ENCODE measurements around the gene ENOX1.

Gene ENOX1

DNA sequence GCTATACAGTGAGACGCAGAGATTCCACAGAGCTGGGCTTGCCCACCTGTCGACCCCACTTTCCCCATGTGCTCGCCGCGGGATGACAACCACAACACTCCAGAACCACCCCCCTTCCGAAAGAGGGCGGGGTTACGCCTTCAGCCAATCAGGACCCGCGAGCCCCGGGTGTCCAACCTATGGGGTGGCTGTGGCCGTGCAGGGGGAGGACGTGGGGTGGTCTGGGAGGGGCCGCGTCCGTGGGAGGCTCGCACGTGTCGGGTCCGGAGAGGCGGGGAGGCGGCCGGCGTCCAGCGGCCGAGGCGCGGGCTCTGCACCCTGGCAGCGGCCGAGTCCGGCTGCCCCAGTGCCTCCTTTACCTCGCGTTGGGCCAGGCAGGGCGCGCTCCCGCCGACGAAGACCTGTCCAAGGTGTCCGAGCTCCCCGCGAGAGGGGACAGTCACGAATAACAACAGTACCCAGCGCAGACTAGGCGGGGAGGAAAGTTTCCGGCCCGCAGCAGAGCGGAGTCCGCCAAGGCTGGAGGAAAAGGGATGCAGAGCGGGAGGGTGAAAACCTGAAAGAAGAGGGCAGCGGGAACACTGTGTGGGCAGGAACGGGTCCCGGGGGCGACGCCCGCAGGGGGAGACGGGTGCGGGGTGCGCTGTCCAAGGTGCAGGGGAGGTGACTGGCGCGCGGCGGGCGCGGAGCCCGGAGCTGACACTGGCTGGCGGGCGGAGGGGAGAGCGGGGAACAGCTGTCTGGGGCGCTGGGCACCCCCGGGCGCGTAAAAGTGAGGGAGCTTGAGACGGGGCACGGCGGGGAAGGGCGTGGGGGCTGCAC lies 911 bp downstream of the ENOX1 start:
- peak; percentile 92 for DNase-seq (ENCODE audit: low spot score)

DNA sequence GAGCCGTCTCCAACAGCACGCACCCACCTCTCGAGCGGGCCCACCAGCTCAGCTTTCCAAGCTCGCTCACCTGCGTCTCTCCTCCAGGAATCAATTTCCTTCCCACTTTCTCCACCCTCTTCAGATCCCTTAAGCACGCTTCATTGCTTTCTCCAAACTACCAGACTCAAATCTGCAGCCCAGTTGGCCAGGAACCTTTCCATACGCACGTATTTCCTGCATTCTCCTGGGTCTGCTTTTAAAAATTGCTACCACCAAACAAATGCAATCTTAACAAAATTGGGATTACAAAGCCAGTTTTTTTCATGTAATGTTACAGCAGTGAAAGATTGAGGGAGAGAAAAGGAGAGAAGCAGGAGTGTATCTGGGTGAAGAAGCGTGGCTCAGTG lies 1.5 kb downstream of the ENOX1 start:
- DNase-seq (ENCODE audit: low spot score) = no peak

DNA sequence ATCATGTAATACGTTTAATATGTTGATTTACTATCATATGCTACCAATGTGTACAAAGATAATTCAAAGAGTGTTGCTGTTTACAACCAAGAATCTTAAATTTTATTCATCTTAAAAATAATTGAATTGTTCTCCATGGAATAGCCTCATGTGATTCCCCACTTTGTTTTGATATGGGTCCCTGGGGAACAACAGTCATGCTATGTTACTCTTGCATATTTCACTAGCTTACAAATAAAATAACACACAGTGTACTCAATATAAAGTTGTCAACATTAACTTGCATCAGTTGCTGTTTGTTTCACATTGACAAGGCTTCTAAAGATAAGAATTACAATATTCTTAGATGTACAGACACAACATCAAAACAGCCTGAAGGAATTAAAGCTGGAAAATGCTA lies 2.3 kb downstream of the ENOX1 start:
- DNase-seq (ENCODE audit: low spot score) = no peak

DNA sequence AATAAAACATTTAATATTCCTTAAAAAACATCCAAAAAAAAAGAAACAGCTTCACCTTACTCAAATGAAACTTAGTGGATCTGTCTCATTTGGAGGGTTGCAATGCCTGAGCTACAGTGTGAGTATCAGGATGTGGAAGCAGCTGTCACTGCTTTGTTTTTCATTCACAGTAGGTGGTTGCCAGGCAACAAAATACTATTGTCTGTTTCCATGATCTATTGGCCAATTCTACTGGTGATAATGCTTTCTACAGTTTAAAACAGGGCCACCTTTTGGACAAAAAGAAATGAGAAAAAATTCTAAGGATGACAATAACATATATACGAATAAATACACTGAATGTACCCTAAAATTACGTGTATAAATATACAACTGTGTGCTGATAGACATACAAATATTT lies 3.0 kb downstream of the ENOX1 start:
- no peak for DNase-seq (ENCODE audit: low spot score)

DNA sequence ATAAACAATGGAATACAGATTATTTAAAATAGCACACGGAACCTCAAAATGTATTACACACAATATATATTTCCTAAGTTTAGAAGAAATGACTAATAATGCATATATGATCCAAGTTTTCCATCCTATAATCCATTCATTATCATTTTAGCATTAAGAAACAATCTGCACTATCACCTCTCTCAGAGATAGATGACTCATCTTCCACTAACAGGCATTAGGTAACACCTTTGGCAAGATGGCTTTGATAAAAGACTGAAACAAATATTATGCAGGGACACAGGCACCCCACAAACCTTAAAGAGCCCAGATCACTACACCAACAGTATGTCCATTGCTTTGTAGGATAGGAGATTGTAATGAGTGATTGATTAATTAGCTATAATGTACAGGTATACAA lies 4.1 kb downstream of the ENOX1 start:
- DNase-seq (ENCODE audit: low spot score) = no peak

DNA sequence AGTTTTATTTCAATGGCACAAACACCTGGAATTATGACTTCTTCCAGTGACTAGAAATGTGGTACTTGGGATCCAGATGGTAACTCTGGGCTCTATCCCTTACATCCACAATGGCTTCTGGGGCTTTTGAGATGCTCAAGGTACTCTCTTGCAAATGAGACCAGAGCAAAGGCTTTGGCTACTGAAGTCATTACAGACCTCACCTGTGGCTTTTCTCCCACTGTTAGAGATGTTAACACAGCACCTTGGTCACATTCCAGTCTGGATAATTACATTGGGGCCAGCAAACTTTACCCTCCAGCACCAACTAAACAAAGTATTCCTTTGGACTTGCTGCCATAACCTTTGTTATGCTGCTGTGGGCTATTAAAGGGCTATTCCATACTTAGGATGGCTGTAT lies 6.1 kb downstream of the ENOX1 start:
- DNase-seq (ENCODE audit: low spot score) = no peak

DNA sequence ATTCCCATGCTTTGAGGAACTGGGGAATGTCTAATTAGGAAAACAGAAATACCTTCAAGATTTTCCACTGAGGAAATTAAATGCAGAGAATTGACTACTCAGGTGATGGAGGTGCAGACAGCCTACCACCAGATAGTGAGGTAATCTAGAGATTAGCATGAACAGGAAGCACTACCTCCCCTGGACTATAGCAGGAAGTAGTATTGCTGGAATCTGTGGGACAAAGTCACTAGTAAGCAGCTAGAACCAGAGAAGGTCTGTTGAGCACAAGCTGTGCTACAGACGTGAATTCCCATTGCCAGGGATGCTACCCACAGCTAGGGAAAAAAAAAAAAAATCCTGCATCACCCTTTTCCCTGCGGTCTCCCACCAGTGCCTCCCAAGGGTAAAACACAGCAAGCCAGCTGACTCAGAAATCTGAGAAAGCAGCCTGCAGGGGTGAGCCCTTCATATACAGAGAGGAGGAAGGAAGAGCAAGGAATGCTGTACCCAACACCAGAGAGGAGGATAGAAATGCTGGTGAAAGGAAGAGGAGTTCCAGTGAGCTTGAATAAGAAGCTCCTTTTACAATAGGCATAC lies 10.2 kb downstream of the ENOX1 start:
- DNase-seq (ENCODE audit: low spot score) = no peak

DNA sequence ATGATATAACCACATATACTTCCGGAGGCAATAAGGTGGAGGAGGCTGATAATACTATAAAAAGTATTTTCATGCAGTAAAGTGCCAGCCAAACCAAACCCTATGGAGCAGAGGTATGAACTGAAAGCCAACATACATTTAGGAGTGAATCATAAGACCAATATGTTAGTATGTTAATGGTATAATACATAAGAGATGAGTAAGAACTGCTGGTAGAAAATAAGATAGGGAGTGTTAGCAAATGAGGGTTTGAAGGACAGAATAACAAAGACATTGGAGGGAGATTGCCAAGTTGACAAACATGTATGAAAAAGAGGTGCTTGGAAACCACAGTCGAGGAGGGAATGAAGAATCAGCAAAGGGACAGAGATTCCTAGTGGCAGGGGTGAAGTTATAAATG lies 10.8 kb downstream of the ENOX1 start:
- no peak for DNase-seq (ENCODE audit: low spot score)

DNA sequence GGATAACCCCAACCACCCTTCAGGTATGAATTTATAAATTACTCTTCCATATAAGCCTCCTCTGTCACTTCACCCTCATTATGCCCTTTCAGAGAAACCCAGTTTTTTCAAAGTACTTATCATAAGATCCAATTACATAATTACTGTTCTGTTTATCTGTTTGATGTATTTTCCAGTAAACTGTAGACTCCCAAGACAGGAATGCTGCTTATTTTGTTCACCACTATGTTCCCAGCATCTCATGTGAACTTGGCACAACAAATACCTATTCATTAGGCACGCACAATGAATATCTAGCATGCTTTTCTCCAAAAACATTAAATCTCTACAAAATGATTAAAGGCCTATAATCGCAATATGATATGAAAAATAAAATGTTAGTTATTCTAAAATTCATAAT lies 13.2 kb downstream of the ENOX1 start:
- no peak for DNase-seq (ENCODE audit: low spot score)

DNA sequence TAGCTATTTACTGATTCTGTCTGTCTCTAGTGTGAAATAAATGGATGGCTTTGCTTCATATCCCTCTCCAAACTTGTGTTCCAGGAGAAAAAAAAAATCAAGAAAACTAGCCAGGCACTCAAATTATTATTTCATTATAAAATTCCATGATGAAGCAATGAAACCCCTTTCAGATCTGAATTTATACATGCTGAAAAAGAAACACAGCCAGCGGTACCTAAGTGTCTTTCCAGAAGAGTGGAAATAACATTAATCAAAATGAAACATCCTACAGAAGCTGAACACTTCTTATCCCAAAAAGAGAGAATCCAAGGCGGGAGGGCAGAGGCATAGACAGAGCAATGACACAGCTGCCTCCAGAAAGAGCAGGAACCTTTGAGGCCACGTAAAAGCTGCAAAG lies 15.9 kb downstream of the ENOX1 start:
- DNase-seq (ENCODE audit: low spot score) = no peak

DNA sequence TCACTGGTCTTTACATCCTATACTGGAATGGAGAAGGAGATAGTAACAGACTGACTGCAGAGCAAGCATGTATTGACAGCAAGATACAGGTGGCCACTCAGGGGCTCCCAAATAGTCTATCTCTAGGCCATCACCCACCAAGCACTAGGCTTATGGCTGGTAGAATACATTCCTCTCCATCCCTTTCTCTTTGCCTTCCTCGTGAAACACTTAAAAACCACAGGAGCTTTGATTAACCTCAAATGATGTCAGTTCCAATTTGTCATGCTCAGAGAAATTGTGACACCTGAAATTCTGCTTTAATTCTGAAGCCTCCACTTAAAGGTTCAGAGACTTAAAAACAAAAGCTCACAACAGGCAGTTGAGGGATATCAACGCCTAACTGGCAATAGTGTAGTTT lies 17.2 kb downstream of the ENOX1 start:
- no peak for DNase-seq (ENCODE audit: low spot score)

DNA sequence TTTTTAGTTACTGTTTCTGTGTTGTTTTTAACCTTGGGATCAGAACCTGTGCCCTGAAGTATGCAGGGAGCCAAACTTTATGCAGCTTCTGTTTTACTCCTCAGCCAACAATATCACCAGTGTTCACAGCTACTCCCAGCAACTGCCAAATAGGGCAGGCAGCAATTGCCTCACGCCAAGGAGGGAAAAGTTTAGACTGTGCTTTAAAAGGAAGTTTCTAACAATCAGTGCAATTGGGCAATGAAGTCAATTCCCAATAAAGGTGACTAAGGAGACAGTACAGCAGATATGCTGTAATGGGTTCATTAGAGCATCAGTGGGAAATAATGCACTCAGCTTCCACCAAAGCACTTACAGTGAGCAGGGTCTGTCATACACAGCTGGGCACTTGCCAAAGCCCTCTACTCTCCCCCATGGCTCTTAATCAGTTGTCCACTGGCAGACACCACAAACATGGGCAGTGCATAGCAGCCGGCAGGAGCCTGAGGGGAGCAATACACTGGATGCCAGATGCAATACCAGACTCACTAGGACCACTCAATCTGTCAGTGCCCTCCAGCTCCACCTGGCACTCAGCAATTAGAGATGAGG lies 19.3 kb downstream of the ENOX1 start:
- DNase-seq (ENCODE audit: low spot score) = peak; percentile 47

DNA sequence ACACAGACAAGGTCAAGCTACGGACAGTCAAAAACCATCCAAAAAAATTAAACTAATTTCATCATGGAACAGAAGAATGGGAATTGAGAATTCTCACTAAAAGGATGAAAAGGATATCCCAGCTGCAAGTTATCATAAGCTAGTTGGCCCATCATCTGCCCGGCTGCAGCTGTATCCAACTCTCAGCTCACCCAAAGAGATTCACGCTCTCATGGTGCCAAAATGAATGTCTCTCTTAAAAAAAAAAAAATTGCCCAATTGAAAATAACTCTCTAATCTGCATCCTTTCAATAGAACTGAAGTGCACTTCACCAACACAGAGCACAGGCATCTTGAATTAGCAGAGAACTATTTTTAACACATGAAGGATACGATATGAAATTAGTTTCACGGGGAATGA lies 20.0 kb downstream of the ENOX1 start:
- DNase-seq (ENCODE audit: low spot score) = peak; percentile 17

DNA sequence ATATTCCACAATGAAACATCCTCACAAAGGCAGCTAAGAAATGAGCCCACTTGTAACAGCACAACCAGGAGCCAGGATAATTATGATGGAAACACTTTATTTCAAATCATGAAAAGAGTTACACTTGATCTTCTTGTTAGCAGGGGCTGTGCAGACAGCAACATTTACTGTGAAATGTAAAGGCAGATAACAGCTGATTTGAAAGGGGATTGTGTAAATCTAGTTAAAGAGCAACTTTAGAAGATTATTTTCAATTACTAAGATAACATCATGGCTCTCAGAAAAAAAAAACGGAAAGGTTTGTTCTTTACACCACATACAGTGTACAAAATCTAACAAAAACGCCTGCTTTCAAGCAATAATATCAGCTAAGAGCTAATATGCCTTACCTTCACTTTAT lies 22.4 kb downstream of the ENOX1 start:
- DNase-seq (ENCODE audit: low spot score) = no peak

DNA sequence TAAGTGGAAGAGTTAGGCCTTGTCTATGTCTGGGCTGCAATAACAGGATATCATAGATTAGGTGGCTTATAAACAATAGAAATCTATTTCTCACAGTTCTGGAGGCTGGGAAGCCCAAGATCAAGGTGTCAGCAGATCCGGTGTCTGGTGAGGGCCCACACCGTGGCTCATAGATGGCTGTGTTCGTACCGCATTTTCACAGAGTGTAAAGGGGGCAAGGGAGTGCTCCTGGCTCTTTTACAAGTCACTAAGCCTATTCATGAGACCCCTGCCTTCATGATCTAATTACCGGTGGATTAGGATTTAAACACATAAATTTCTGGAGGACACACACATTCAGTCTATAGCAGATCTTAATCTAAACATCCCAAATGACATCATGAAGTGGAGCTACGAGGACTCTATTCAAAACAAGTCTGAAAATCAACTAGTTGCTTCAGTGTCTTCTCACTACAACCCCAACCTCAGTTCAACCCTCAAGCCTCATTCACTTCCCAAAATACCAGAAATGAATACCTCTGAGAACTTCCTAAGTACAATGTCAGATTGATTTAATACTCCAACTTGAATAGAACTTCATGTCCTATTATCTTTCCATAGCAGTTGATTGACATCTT lies 23.5 kb downstream of the ENOX1 start:
- DNase-seq (ENCODE audit: low spot score) = no peak

DNA sequence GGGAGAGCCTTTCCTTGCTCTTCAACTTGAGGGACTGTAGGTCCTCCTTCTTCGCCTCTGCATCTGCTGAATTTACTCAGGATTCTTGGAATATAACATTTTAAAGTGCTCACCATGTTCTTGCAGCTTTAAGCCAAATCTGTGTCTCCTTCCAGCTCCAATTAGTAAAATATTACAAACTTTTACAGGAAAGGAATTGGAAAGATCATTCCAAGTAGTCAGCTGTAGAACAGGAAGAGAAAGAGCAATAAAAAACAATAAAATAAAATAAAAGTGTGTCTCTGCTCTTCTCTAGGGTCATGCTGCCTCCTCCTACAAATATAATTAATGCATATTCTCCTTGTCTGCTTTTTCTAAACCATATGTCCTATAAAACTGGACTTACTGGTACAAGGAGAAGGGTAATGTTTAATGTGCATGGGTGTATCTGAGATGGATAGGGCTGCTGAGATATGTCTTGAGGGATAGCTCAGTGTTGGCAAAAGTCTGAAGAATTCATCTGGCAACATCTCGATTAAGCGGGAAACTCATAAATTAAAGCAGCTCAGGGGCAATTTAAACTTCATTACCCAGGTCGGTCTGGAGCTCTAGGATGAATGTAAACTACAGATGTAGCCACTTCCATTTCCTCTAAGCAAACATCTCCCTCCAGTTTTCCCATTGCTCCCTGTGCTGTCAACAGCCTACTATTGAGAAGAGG lies 25.0 kb downstream of the ENOX1 start:
- no peak for DNase-seq (ENCODE audit: low spot score)

DNA sequence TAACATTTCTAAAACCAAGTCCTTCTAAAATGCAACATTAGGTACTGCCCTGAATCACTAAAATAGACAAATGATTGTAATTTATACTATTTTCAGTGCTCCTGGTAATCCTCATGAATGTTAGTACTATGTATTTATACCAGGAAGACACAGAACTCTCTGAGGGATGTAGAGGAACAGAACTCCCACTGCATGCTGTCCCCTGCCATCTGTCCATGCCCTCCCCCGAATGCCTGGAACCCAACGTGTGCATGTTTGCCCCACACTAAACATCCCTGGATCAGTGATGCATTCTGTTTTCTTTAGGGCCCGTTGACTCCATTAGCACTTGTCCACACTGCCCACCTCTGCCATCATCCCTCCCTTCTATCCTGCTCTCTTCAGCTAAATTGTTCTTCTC lies 26.5 kb downstream of the ENOX1 start:
- DNase-seq (ENCODE audit: low spot score) = no peak

DNA sequence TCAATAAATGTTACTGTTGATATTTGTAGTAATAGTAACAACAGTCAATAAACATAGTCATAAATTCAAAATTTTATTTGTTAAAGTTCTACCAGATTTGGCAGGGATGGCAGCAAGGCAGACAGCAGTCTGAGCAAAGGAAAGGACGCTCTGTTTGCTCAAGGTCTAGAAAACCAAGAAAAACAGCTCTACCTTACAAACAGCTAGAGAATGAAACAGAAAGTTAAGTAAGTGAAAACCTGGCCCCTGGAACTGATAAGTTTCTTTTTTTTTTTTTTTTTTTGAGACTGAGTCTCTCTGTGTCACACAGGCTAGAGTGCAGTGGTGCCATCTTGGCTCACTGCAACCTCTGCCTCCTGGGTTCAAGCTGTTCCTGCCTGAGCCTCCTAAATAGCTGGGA lies 27.9 kb downstream of the ENOX1 start:
- DNase-seq (ENCODE audit: low spot score) = no peak

DNA sequence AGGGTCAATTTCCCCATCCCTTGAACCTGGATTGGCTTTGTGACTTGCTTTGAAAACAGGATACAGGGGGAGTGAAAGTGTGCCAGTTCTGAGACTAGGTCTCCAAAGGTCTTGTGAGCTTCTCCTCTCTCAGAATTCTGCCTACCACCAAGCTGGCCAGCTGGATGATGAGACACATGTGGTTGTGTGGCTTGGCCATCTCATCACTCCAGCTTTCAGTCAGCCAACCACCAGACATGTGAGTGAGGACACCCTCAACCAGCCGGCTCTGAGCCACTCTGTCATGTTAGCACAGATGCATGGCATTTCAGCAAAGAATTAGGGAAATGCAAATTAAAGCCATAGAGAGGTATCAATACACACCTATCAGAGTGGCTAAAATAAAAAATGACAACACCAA lies 29.5 kb downstream of the ENOX1 start:
- DNase-seq (ENCODE audit: low spot score) = no peak

DNA sequence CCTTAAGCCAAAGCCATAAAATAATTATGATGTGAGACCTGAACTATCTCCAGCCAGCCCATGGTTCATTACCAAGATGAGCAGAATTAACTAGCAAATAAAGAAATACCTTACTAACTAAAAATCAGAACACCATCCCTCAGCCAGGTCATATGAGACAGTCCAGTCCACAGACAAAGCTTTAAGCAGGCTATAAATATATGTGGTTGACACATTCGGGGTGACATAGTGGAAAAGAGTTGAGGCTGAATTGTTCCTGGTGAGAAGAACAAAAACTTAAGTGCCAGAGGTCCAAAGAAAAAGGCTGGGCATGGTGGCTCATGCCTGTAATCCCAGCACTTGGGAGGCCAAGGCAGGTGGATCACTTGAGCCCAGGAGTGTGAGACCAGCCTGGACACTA lies 30.9 kb downstream of the ENOX1 start:
- no peak for DNase-seq (ENCODE audit: low spot score)

DNA sequence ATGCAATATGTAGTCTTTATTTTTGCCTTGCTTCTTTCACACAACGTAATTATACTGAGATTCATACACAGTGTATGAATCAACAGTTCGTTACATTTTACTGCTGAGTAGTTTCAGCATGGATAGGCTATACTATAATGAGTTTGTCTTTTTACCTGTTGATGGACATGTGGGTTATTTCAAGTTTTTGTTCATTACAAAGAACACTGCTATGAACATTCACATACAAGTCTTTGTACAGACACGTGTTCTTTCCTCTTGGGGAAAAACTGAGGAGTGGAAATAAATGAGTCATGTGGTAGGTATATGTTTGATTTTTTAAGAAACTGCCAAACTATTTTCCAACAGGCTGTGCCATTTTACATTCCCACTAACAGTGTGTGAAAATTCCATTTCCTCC lies 35.1 kb downstream of the ENOX1 start:
- DNase-seq (ENCODE audit: low spot score) = no peak

DNA sequence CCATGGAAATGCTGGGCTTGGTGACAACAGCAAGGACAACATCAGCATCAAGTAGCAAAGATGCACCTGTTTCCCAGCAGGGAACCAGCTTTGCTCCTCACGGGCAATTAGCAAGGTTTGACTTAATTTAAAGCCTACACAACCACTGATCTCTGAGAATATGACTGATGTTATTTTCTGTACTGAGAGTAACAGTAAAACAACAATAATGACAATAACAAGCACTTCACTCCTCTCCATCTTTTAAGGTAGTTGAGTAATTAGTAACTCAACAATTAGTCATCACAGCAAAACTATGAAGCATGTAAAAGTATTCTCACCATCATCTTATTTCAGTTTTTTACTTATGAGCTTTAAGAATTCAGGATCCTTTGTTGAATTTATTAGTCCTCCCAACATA lies 37.3 kb downstream of the ENOX1 start:
- DNase-seq (ENCODE audit: low spot score) = no peak
